Heart right ventricle (tissue), 16 donors: Measurements from ENCODE around the gene CYP2A6. TPM values are rescaled to one million over a fixed set of nuclear protein-coding genes. Genes with fewer than 3 reads are reported as not detected.

Experiments used
- ATAC-seq, 8 donors: fragments of 200-7000 bp; cut with Tn5 transposase; one replicate each; pipeline ENCODE4 v1.9.1; 2020; ENCODE audit warnings: mild to moderate bottlenecking in 8 of 8, moderate library complexity in 8 of 8, moderate number of reproducible peaks in 1 of 8
- DNase-seq, 2 donors: peaks; one replicate each; pipeline ENCODE4 v3.0.0-alpha.2; 2020
- H3K27ac ChIP-seq, 10 donors: fragments of 200-600 bp; sonication (generic) in 2 of 10; one replicate each; pipeline versions ENCODE4 v1.5.0 to v1.8.0; 2020 to 2022; ENCODE audit warnings: mild to moderate bottlenecking in 3 of 10
- H3K27me3 ChIP-seq, 7 donors: fragments of 200-600 bp; one replicate each; pipeline ENCODE4 v1.8.0; 2021 to 2022; ENCODE audit warnings: mild to moderate bottlenecking in 2 of 7
- H3K36me3 ChIP-seq, 9 donors: fragments of 200-600 bp; sonication (generic) in 1 of 9; one replicate each; pipeline versions ENCODE4 v1.5.0 to v1.8.0; 2020 to 2022; ENCODE audit warnings: mild to moderate bottlenecking in 2 of 9
- H3K4me1 ChIP-seq, 9 donors: fragments of 200-600 bp; sonication (generic) in 1 of 9; one replicate each; pipeline versions ENCODE4 v1.5.0 to v1.8.0; 2020 to 2022; ENCODE audit warnings: mild to moderate bottlenecking in 4 of 9
- H3K4me3 ChIP-seq, 10 donors: fragments of 200-600 bp; sonication (generic) in 2 of 10; one replicate each; pipeline versions ENCODE4 v1.5.0 to v1.8.0; 2020 to 2022; ENCODE audit warnings: mild to moderate bottlenecking in 7 of 10, moderate library complexity in 2 of 10
- H3K9me3 ChIP-seq, 11 donors: fragments of 200-600 bp in 10 of 11; sonication (generic) in 2 of 11; one replicate each; pipeline versions ENCODE4 v1.5.0 to v1.8.0; 2013 to 2022; ENCODE audit warnings: mild to moderate bottlenecking in 2 of 11, control low read depth in 1 of 11, moderate library complexity in 1 of 11
- WGBS, 2 donors: extraction: QIAGEN DNeasy Blood & Tissue Kit; methylation state at CpG; one replicate each; pipeline ENCODE4 v1.1.7; 2013; ENCODE audit warnings: inconsistent platforms in 1 of 2; 5-methylcytosine and 5-hydroxymethylcytosine counted together
- intact Hi-C, 10 donors: fragments of 100-400 bp; cut with DNase I; formaldehyde crosslinking; loops; one replicate each; pipeline versions ENCODE4 v1.11.1 to v1.14.2; 2022
- polyA plus RNA-seq, 2 donors: library from polyadenylated mRNA; stranded (reverse); fragments of 200-250 nt; gene quantifications; one replicate each; pipeline ENCODE4 v1.2.3, GENCODE V29; 2013
- total RNA-seq, 10 donors: library from RNA; stranded (reverse); fragmentation: NEBNext Ultra II Directional in 3 of 10; extraction: Animal tissue kit (Norgen Biotek cat#: 25700) in 3 of 10; gene quantifications; one replicate each; pipeline versions ENCODE4 v1.2.1 to v1.2.4, GENCODE V29; 2021 to 2023
- TF ChIP-seq, protein P1 (sequence below), 9 donors: fragments of 200-600 bp; sonication (generic) in 2 of 9; IDR thresholded peaks; one replicate each; pipeline versions ENCODE4 v1.5.0 to v1.8.0; 2021 to 2022; ENCODE audit warnings: antibody characterized with exemption in 9 of 9, mild to moderate bottlenecking in 5 of 9, moderate library complexity in 1 of 9
- donor health status: Arrhythmogenic right ventricular cardiomyopathy.
- donor health status: ischemic (EF 13 %, LVEDD 7.1; RV severe dilation, severe dysfunction).
- donor health status: healthy with polysubstance abuse.
- donor health status: DM: no; HTN: yes; CAD: no.
- donor health status: DM: no; HTN: no; CAD: no.
- donor health status: ischemic (EF 25% LVEDD 6.9; RV normal size, moderate dysfunction).
- donor health status: ischemic (EF 25% LVEDD 5.7; RV mildly dilated, moderate dysfunction).
- donor health status: healthy.
- donor health status: DM: yes; HTN: yes; CAD: no.
- donor health status: Ischemic cardiomyopathy.
- donor health status: ischemic (EF 35%, LVEDD 5.7; RV mildly dilated, moderate dysfunction).
- donor health status: nonischemic (EF 11% LVEDD 7.7; RV severe dilation, severe dysfunction).
- donor health status: DM: yes; HTN: yes; CAD: no.
- donor health status: PGD.
- donor health status: ischemic (EF 29% LVEDD 5.4; RV normal size, mild dysfunction).
- donor health status: nonischemic (EF 23%, LVEDD 6.1; RV moderate dilation, normal function).

Gene CYP2A6
- total and polyA plus RNA-seq, 12 donors, result not detected

DNA sequence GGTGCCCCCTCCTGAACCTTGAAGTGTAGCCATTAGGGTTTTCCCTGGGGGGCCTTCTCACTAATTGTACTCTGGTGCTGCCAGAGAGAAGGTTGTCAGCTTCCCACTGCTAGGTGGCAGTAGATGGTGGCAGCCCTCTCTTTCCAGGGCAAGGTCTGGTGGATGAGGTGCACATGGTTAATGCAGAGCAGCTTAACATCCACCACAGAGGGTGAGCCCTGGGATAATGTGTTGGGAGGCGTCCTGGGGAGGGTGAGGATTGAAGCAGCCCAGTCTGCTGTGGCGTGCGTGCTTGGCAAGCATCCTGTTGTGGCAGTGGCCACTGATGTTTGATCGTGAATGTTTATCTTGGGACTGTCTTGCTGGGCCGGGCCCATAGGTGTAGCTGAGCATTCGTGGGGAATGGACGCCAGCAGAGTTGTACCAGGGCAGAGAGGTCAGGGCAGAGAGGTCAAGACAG, 45.4 kb downstream of the CYP2A6 start:
- Histone ChIP-seq H3K27ac (peak overlapping the region; percentile 42 to 99 (median 94)), H3K9me3 (no peaks in the 10 kb centered on the region), H3K4me3 (no peak overlapping the region), H3K36me3 (peaks cover 7 to 78% (median 17%) of the 10 kb centered on the region in 9 donors), H3K4me1 (peaks cover 58 to 100% (median 93%) of the 10 kb centered on the region in 9 donors), H3K27me3 (no peaks in the 10 kb centered on the region)
- intact Hi-C loops, result loop anchor here in 7 of 10 donors (5.0 to 10.0 kb wide), 4 partner anchors 53 to 390 kb away; partner anchors contain the start of genes COQ8B (in 2 of the 7), ITPKC (in 2 of the 7), ACTMAP (in 1 of the 7) and PRX (in 1 of the 7)
- ATAC-seq (peak in 2 of 8 donors; percentile 2 to 4), DNase-seq (no peak)
- WGBS, 2 donors, result 17 to 24% methylated on average over 7 of the region's 7 CpGs
- TF ChIP-seq, protein P1, sequence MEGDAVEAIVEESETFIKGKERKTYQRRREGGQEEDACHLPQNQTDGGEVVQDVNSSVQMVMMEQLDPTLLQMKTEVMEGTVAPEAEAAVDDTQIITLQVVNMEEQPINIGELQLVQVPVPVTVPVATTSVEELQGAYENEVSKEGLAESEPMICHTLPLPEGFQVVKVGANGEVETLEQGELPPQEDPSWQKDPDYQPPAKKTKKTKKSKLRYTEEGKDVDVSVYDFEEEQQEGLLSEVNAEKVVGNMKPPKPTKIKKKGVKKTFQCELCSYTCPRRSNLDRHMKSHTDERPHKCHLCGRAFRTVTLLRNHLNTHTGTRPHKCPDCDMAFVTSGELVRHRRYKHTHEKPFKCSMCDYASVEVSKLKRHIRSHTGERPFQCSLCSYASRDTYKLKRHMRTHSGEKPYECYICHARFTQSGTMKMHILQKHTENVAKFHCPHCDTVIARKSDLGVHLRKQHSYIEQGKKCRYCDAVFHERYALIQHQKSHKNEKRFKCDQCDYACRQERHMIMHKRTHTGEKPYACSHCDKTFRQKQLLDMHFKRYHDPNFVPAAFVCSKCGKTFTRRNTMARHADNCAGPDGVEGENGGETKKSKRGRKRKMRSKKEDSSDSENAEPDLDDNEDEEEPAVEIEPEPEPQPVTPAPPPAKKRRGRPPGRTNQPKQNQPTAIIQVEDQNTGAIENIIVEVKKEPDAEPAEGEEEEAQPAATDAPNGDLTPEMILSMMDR (IDR thresholded peaks at IDR 0.05), result peak in 2 of 9 donors; percentile 27 to 32

- TF ChIP-seq, protein P1 (IDR thresholded peaks at IDR 0.05), result no peak
- DNase-seq, result peak; percentile 61 to 76
- ATAC-seq, result peak in 5 of 8 donors; percentile 1 to 16 (median 9)
- Histone ChIP-seq H3K9me3 (no peaks in the 10 kb centered on the region), H3K27ac (peak overlapping the region; percentile 42 to 99 (median 94)), H3K36me3 (peaks cover 7 to 71% (median 17%) of the 10 kb centered on the region in 9 donors), H3K4me1 (peaks cover 56 to 93% (median 90%) of the 10 kb centered on the region in 9 donors), H3K4me3 (peak overlapping the region in 4 of 10 donors; percentile 28 to 93 (median 84)), H3K27me3 (no peaks in the 10 kb centered on the region)
- 48 to 55% methylated on average over 6 of the region's 6 CpGs for WGBS, 2 donors
- intact Hi-C loops, result loop anchor here in 3 of 10 donors (5.0 to 10.0 kb wide), 3 partner anchors 52 to 389 kb away; partner anchors contain the start of genes ACTMAP (in 1 of the 3), PRX (in 1 of the 3) and SNRPA (in 1 of the 3)
Measured at GRCh38 chr19:40803857-40804782, 46.1 kb downstream of the CYP2A6 start.

DNA sequence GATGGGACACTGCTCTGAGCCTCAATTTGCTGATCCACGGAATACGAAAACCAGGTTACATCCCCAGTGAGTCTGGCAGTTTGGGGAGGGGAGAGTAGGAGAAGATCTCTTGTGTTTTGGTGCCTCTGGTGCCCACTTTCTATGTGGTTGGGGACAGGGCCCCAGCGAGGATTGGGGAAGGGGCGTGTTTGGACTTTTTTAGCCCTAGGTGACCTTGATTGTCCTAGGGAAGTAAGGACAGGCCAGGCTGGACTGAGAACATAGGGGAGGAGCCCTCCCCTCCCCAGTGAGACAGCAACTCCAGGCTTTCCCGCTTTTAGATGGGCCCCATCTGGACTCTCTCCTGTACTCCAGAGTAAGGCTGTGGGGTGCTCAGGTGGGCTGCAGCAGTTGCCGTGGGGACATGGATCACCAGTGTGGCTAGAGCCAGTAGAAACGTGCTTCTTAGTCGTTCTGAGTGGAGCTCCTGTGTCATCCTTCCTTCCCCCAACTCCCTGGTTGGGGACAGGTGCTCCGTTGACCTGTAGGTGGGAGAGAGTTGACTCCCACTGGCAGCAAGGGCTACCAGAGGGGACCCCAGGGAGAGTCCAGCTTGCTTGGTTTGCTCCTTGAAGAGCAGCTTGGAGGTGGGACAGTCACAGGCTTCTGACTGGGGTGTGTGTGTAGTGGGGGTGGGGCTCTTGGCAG, 46.9 kb downstream of the CYP2A6 start:
- WGBS, 2 donors, result 24 to 30% methylated on average over 9 of the region's 9 CpGs
- DNase-seq (no peak), ATAC-seq (no peak)
- Histone ChIP-seq H3K27ac (peak overlapping the region; percentile 42 to 99 (median 94)), H3K27me3 (no peaks in the 10 kb centered on the region), H3K4me1 (peaks cover 56 to 86% (median 84%) of the 10 kb centered on the region in 9 donors), H3K9me3 (no peaks in the 10 kb centered on the region), H3K36me3 (peaks cover 3 to 63% (median 14%) of the 10 kb centered on the region in 9 donors), H3K4me3 (peak overlapping the region in 9 of 10 donors; percentile 7 to 96 (median 87))
- TF ChIP-seq, protein P1 (IDR thresholded peaks at IDR 0.05), result no peak
- intact Hi-C loops, result loop anchor here in 3 of 10 donors (5.0 to 10.0 kb wide), 3 partner anchors 51 to 389 kb away; partner anchors contain the start of genes ACTMAP (in 1 of the 3), PRX (in 1 of the 3) and SNRPA (in 1 of the 3)
